GM23338 (cell line): Measurements from ENCODE around the gene CTBP2. TPM values are rescaled to one million over a fixed set of nuclear protein-coding genes. Genes with fewer than 3 reads are reported as not detected.
A peak's percentile ranks its signal among the peaks of the same experiment; 100 is the strongest.

Experiments
- ATAC-seq: fragments of 200-7000 bp; cut with Tn5 transposase; 3 replicates; pipeline ENCODE4 v1.9.1; 2020
- DNase-seq: peaks from one replicate; pipeline ENCODE4 v3.0.0-alpha.2; 2015; ENCODE audit warnings: low spot score
- H2AFZ ChIP-seq: fragments of 200-600 bp; sonication (generic); 2 replicates; pipeline ENCODE4 v1.8.0; 2016; ENCODE audit warnings: antibody characterized with exemption, mild to moderate bottlenecking, moderate library complexity
- H3F3A ChIP-seq: fragments of 200-600 bp; sonication (generic); replicated peaks from 2 replicates; pipeline ENCODE4 v1.8.0; 2017; ENCODE audit warnings: antibody characterized with exemption, mixed run types, low read depth
- H3K27ac ChIP-seq: fragments of 200-600 bp; sonication (generic); 2 replicates; pipeline ENCODE4 v1.6.1; 2016; ENCODE audit warnings: low read depth
- H3K27me3 ChIP-seq: fragments of 200-600 bp; sonication (generic); 2 replicates; pipeline ENCODE4 v1.8.0; 2016; ENCODE audit warnings: mild to moderate bottlenecking, mixed run types, moderate library complexity; ENCODE audit not compliant: insufficient read depth
- H3K36me3 ChIP-seq: fragments of 200-600 bp; sonication (generic); 2 replicates; pipeline ENCODE4 v1.8.0; 2016; ENCODE audit warnings: mild to moderate bottlenecking; ENCODE audit not compliant: insufficient read depth
- H3K4me1 ChIP-seq: fragments of 200-600 bp; sonication (generic); 2 replicates; pipeline ENCODE4 v1.8.0; 2016; ENCODE audit warnings: mild to moderate bottlenecking, moderate library complexity; ENCODE audit not compliant: insufficient read depth
- H3K4me2 ChIP-seq: fragments of 200-600 bp; sonication (generic); 2 replicates; pipeline ENCODE4 v1.7.1; 2017; ENCODE audit warnings: mixed run types
- H3K4me3 ChIP-seq: fragments of 200-600 bp; sonication (generic); 2 replicates; pipeline ENCODE4 v1.6.1; 2016; ENCODE audit warnings: mixed run types
- H3K79me2 ChIP-seq: fragments of 200-600 bp; sonication (generic); replicated peaks from 2 replicates; pipeline ENCODE4 v1.8.0; 2017; ENCODE audit warnings: mild to moderate bottlenecking; ENCODE audit not compliant: insufficient read depth
- H3K9me2 ChIP-seq: fragments of 200-600 bp; sonication (generic); 2 replicates; pipeline ENCODE4 v1.8.0; 2017; ENCODE audit not compliant: insufficient read depth
- H4K20me1 ChIP-seq: fragments of 200-600 bp; sonication (generic); replicated peaks from 2 replicates; pipeline ENCODE4 v1.8.0; 2017; ENCODE audit warnings: mild to moderate bottlenecking; ENCODE audit not compliant: insufficient read depth
- H3K27ac Mint-ChIP-seq: 2 replicates; pipeline ENCODE4 v1.8.0; 2020; ENCODE audit warnings: inconsistent platforms, mild to moderate bottlenecking, moderate library complexity, mixed read lengths
- H3K27me3 Mint-ChIP-seq: 3 replicates; pipeline ENCODE4 v1.8.0; 2022; ENCODE audit warnings: low read depth, mild to moderate bottlenecking, moderate library complexity, mixed read lengths, inconsistent platforms; ENCODE audit not compliant: insufficient read depth, poor library complexity
- H3K36me3 Mint-ChIP-seq: 3 replicates; pipeline ENCODE4 v1.8.0; 2021; ENCODE audit warnings: low read depth, mild to moderate bottlenecking, inconsistent platforms, moderate library complexity, mixed read lengths
- H3K4me1 Mint-ChIP-seq: 3 replicates; pipeline ENCODE4 v1.8.0; 2020; ENCODE audit warnings: mild to moderate bottlenecking, inconsistent platforms, mixed read lengths
- H3K4me3 Mint-ChIP-seq: 3 replicates; pipeline ENCODE4 v1.8.0; 2021; ENCODE audit warnings: moderate library complexity, mild to moderate bottlenecking, inconsistent platforms, mixed read lengths
- H3K9me3 Mint-ChIP-seq: 3 replicates; pipeline ENCODE4 v1.8.0; 2020; ENCODE audit warnings: moderate library complexity, mild to moderate bottlenecking, inconsistent platforms, mixed read lengths
- CREB1 ChIP-seq: fragments of 250-450 bp; sonication (Bioruptor Pico); IDR thresholded peaks from 2 replicates; pipeline ENCODE4 v1.5.0; 2020; ENCODE audit warnings: low read depth, mild to moderate bottlenecking, moderate library complexity
- CTCF ChIP-seq, 2 experiments: fragments of 200-600 bp in 1 of 2; sonication (generic) in 1 of 2; conservative IDR thresholded peaks; 2 replicates each; pipeline versions ENCODE4 v1.5.1 to v1.6.1; 2016 to 2017; ENCODE audit warnings: antibody characterized with exemption in 2 of 2, low read depth in 2 of 2, mild to moderate bottlenecking in 2 of 2, moderate library complexity in 1 of 2
- ETS1 ChIP-seq: IDR thresholded peaks from 2 replicates; pipeline ENCODE4 v1.6.1; 2016; ENCODE audit warnings: antibody characterized with exemption
- EZH2 ChIP-seq: fragments of 200-600 bp; sonication (generic); IDR thresholded peaks from one replicate; pipeline ENCODE4 v1.8.0; 2017; ENCODE audit warnings: antibody characterized with exemption, mild to moderate bottlenecking, low read depth; ENCODE audit not compliant: unreplicated experiment
- EZH2phosphoT487 ChIP-seq: fragments of 200-600 bp; sonication (generic); IDR thresholded peaks from one replicate; pipeline ENCODE4 v1.8.1; 2018; ENCODE audit warnings: antibody characterized with exemption; ENCODE audit not compliant: unreplicated experiment
- JUNB ChIP-seq: IDR thresholded peaks from one replicate; pipeline ENCODE4 v1.6.1; 2016; ENCODE audit warnings: antibody characterized with exemption; ENCODE audit not compliant: unreplicated experiment
- NANOG ChIP-seq: IDR thresholded peaks from 2 replicates; pipeline ENCODE4 v1.6.1; 2016; ENCODE audit warnings: antibody characterized with exemption, borderline replicate concordance
- POLR2AphosphoS5 ChIP-seq: IDR thresholded peaks from 2 replicates; pipeline ENCODE4 v1.6.1; 2016; ENCODE audit warnings: antibody characterized with exemption, low read depth
- REST ChIP-seq: IDR thresholded peaks from one replicate; pipeline ENCODE4 v1.6.1; 2018; ENCODE audit warnings: antibody characterized with exemption; ENCODE audit not compliant: unreplicated experiment
- STAT1 ChIP-seq: IDR thresholded peaks from one replicate; pipeline ENCODE4 v1.6.1; 2016; ENCODE audit warnings: antibody characterized with exemption; ENCODE audit not compliant: unreplicated experiment
- ZNF114 ChIP-seq: fragments of 250-450 bp; sonication (Bioruptor Pico); IDR thresholded peaks from 2 replicates; pipeline ENCODE4 v1.5.0; 2020; ENCODE audit warnings: mild to moderate bottlenecking, moderate library complexity
- ZNF331 ChIP-seq: fragments of 250-450 bp; sonication (Bioruptor Pico); IDR thresholded peaks from 2 replicates; pipeline ENCODE4 v1.5.0; 2020; ENCODE audit warnings: low read depth, mild to moderate bottlenecking, moderate library complexity
- ZNF462 ChIP-seq: fragments of 250-450 bp; sonication (Bioruptor Pico); IDR thresholded peaks from 2 replicates; pipeline ENCODE4 v1.5.0; 2020; ENCODE audit warnings: mild to moderate bottlenecking, moderate library complexity
- polyA plus RNA-seq: library from polyadenylated mRNA; unstranded; fragments of >200 nt; fragmentation: Nextera tagmentation; extraction: Ambion mirVana; gene quantifications from 2 replicates; pipeline ENCODE4 v1.2.1, GENCODE V29; 2016
- total RNA-seq: library from RNA; depleted of rRNA; stranded (reverse); fragments of >200 nt; shearing (Covaris generic); gene quantifications from 2 replicates; pipeline ENCODE4 v1.2.3, GENCODE V29; 2014

The CTBP2 gene
- total and polyA plus RNA-seq, 2 experiments from 2014 or later, result 133 to 265 TPM

GRCh38 chr10:125101049-125101448 is 59.3 kb downstream of the CTBP2 start:
- H3F3A ChIP-seq, result peaks cover 6% of the 10 kb centered on the region; the same call in 1 of the 2 replicates
- peaks cover 77% of the 10 kb centered on the region for H3K36me3 Mint-ChIP-seq
- H3K27me3 Mint-ChIP-seq, result peaks cover 29% of the 10 kb centered on the region
- peaks cover 87% of the 10 kb centered on the region for H3K4me1 ChIP-seq
- no peak overlapping the region for H3K4me3 ChIP-seq
- H3K27me3 ChIP-seq, result no peaks in the 10 kb centered on the region
- ATAC-seq, result no peak
- no peaks in the 10 kb centered on the region for H3K9me3 Mint-ChIP-seq
- H3K9me2 ChIP-seq, result no peaks in the 10 kb centered on the region
- 0 out of 2 replicates have a peak, but pooled peaks cover 5% of the 10 kb centered on the region for H3K36me3 ChIP-seq
- no peak overlapping the region for H3K4me3 Mint-ChIP-seq
- H3K27ac ChIP-seq, result no peak overlapping the region
- H3K4me2 ChIP-seq, result peak overlapping the region; percentile 19
- no peak for TF ChIP-seq ZNF462 (CRISPR knock-in tag)
- no peak for TF ChIP-seq REST
- TF ChIP-seq STAT1, result no peak
- no peak for TF ChIP-seq NANOG
- TF ChIP-seq EZH2, result no peak
- TF ChIP-seq CREB1 (CRISPR knock-in tag), result no peak
- TF ChIP-seq ZNF114 (CRISPR knock-in tag), result no peak
- no peak for TF ChIP-seq ETS1
- TF ChIP-seq CTCF (conservative IDR thresholded peaks at IDR 0.05; ENCODE audit: low read depth in 2 of 2), result no peak
- TF ChIP-seq ZNF331 (CRISPR knock-in tag), result no peak
- no peak for TF ChIP-seq JUNB
- no peak for TF ChIP-seq EZH2phosphoT487
- TF ChIP-seq POLR2AphosphoS5, result no peak
- no peak overlapping the region for H2AFZ ChIP-seq
- no peak for DNase-seq
- no peak overlapping the region for H3K27ac Mint-ChIP-seq
- H4K20me1 ChIP-seq, result peaks cover 88% of the 10 kb centered on the region
- peaks cover 96% of the 10 kb centered on the region for H3K4me1 Mint-ChIP-seq
- peaks cover 100% of the 10 kb centered on the region for H3K79me2 ChIP-seq
